Measurements from ENCODE around the gene HLA-DOB. TPM values are rescaled to one million over a fixed set of nuclear protein-coding genes. Genes with fewer than 3 reads are reported as not detected.

The HLA-DOB gene
- total RNA-seq, 2 donors from 2014 or later, result not detected

- no peak overlapping the region for H3K27ac Mint-ChIP-seq
- Histone ChIP-seq H3K9me3 (ENCODE audit: control insufficient read depth, low read length) (no peaks in the 10 kb centered on the region), H3K9ac (ENCODE audit: extremely low read depth, low read length, poor library complexity, severe bottlenecking) (no peak overlapping the region), H3K4me3 (ENCODE audit: low read length) (no peak overlapping the region), H3K27ac (ENCODE audit: low read depth, low read length) (no peak overlapping the region), H3K36me3 (ENCODE audit: control insufficient read depth, insufficient read depth, low read length) (no peaks in the 10 kb centered on the region), H3K4me1 (ENCODE audit: control insufficient read depth, insufficient read depth, low read length) (no peaks in the 10 kb centered on the region), H3K27me3 (ENCODE audit: control insufficient read depth, insufficient read depth, low read length, poor library complexity, severe bottlenecking) (peaks cover 5% of the 10 kb centered on the region)
- no peaks in the 10 kb centered on the region for H3K36me3 Mint-ChIP-seq (ENCODE audit: low read depth)
- 86 to 96% methylated on average over 1 to 5 of the region's 5 CpGs for WGBS, 2 experiments (ENCODE audit: insufficient coverage in 1 of 2, insufficient read length in 1 of 2)
- TF ChIP-seq CTCF (conservative IDR thresholded peaks at IDR 0.05), result no peak
- no peaks in the 10 kb centered on the region for H3K9me3 Mint-ChIP-seq
- H3K4me3 Mint-ChIP-seq, result no peak overlapping the region
- no peak for DNase-seq
- H3K4me1 Mint-ChIP-seq, result peaks cover 1% of the 10 kb centered on the region
- no peaks in the 10 kb centered on the region for H3K27me3 Mint-ChIP-seq (ENCODE audit: insufficient read depth)
These were observed 13.2 kb upstream of the HLA-DOB start for GRCh38 chr6:32830017-32830416.

- Mint-ChIP-seq H3K4me1 (peaks cover 1% of the 10 kb centered on the region), H3K4me3 (no peak overlapping the region), H3K27me3 (ENCODE audit: insufficient read depth) (no peaks in the 10 kb centered on the region), H3K9me3 (no peaks in the 10 kb centered on the region), H3K27ac (no peak overlapping the region), H3K36me3 (ENCODE audit: low read depth) (no peaks in the 10 kb centered on the region)
- 74 to 93% methylated on average over 2 to 7 of the region's 7 CpGs for WGBS, 2 experiments (ENCODE audit: insufficient coverage in 1 of 2, insufficient read length in 1 of 2)
- Histone ChIP-seq H3K36me3 (ENCODE audit: control insufficient read depth, insufficient read depth, low read length) (no peaks in the 10 kb centered on the region), H3K9me3 (ENCODE audit: control insufficient read depth, low read length) (no peaks in the 10 kb centered on the region), H3K27me3 (ENCODE audit: control insufficient read depth, insufficient read depth, low read length, poor library complexity, severe bottlenecking) (peaks cover under 1% of the 10 kb centered on the region), H3K27ac (ENCODE audit: low read depth, low read length) (no peak overlapping the region), H3K4me1 (ENCODE audit: control insufficient read depth, insufficient read depth, low read length) (no peaks in the 10 kb centered on the region), H3K9ac (ENCODE audit: extremely low read depth, low read length, poor library complexity, severe bottlenecking) (no peak overlapping the region), H3K4me3 (ENCODE audit: low read length) (no peak overlapping the region)
- TF ChIP-seq CTCF (conservative IDR thresholded peaks at IDR 0.05), result no peak
- DNase-seq, result no peak
These were observed 12.7 kb upstream of the HLA-DOB start for GRCh38 chr6:32829495-32829894.

GRCh38 chr6:32827025-32827424 is 10.2 kb upstream of the HLA-DOB start:
- Mint-ChIP-seq H3K4me1 (no peaks in the 10 kb centered on the region), H3K9me3 (no peaks in the 10 kb centered on the region), H3K4me3 (no peak overlapping the region), H3K27ac (no peak overlapping the region), H3K27me3 (ENCODE audit: insufficient read depth) (no peaks in the 10 kb centered on the region), H3K36me3 (ENCODE audit: low read depth) (no peaks in the 10 kb centered on the region)
- H3K27ac ChIP-seq (ENCODE audit: low read depth, low read length), result no peak overlapping the region
- H3K27me3 ChIP-seq (ENCODE audit: control insufficient read depth, insufficient read depth, low read length, poor library complexity, severe bottlenecking), result no peaks in the 10 kb centered on the region
- H3K36me3 ChIP-seq (ENCODE audit: control insufficient read depth, insufficient read depth, low read length), result no peaks in the 10 kb centered on the region
- no peak for TF ChIP-seq CTCF (conservative IDR thresholded peaks at IDR 0.05)
- no peaks in the 10 kb centered on the region for H3K9me3 ChIP-seq (ENCODE audit: control insufficient read depth, low read length)
- 88 to 100% methylated on average over 1 to 2 of the region's 3 CpGs for WGBS, 2 experiments (ENCODE audit: insufficient coverage in 1 of 2, insufficient read length in 1 of 2)
- no peak overlapping the region for H3K4me3 ChIP-seq (ENCODE audit: low read length)
- no peak for DNase-seq
- no peak overlapping the region for H3K9ac ChIP-seq (ENCODE audit: extremely low read depth, low read length, poor library complexity, severe bottlenecking)
- no peaks in the 10 kb centered on the region for H3K4me1 ChIP-seq (ENCODE audit: control insufficient read depth, insufficient read depth, low read length)
